Retinal pigment epithelial cell (primary cell): ENCODE data around the gene STT3B.

Source experiments
- DNase-seq: peaks from one replicate; pipeline ENCODE4 v3.0.0-alpha.2; 2010; ENCODE audit warnings: low read depth
- H3K4me3 ChIP-seq: 2 replicates; pipeline ENCODE4 v1.5.1; 2011; ENCODE audit warnings: mild to moderate bottlenecking, low read length, control low read depth, moderate library complexity
- TF ChIP-seq, protein P1 (sequence below): conservative IDR thresholded peaks from 2 replicates; pipeline ENCODE4 v1.5.1; 2011; ENCODE audit warnings: low read depth, low read length, control low read depth, inconsistent platforms

STT3B gene

DNA sequence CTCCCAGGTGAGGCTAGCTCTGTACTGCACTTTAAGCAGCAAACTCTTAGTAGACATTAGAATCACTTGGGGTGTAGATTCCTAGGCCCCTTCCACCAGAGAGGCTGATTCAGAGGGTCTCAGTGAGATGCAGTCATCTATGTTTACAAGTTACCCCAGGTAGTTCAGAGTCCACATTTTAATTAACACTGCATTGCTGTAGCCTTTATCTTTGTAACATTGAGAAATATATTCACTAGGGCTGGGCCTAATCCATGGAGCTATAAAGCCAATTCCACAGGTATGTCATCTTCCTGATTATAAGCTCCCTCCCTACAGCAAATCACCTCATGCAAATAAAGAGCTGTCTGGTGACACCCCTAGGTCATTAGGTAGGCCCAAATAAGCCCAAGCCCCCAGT is 39.6 kb upstream of the STT3B start:
- no peak for DNase-seq
- H3K4me3 ChIP-seq = no peak overlapping the region
- TF ChIP-seq, protein P1, sequence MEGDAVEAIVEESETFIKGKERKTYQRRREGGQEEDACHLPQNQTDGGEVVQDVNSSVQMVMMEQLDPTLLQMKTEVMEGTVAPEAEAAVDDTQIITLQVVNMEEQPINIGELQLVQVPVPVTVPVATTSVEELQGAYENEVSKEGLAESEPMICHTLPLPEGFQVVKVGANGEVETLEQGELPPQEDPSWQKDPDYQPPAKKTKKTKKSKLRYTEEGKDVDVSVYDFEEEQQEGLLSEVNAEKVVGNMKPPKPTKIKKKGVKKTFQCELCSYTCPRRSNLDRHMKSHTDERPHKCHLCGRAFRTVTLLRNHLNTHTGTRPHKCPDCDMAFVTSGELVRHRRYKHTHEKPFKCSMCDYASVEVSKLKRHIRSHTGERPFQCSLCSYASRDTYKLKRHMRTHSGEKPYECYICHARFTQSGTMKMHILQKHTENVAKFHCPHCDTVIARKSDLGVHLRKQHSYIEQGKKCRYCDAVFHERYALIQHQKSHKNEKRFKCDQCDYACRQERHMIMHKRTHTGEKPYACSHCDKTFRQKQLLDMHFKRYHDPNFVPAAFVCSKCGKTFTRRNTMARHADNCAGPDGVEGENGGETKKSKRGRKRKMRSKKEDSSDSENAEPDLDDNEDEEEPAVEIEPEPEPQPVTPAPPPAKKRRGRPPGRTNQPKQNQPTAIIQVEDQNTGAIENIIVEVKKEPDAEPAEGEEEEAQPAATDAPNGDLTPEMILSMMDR = no peak

DNA sequence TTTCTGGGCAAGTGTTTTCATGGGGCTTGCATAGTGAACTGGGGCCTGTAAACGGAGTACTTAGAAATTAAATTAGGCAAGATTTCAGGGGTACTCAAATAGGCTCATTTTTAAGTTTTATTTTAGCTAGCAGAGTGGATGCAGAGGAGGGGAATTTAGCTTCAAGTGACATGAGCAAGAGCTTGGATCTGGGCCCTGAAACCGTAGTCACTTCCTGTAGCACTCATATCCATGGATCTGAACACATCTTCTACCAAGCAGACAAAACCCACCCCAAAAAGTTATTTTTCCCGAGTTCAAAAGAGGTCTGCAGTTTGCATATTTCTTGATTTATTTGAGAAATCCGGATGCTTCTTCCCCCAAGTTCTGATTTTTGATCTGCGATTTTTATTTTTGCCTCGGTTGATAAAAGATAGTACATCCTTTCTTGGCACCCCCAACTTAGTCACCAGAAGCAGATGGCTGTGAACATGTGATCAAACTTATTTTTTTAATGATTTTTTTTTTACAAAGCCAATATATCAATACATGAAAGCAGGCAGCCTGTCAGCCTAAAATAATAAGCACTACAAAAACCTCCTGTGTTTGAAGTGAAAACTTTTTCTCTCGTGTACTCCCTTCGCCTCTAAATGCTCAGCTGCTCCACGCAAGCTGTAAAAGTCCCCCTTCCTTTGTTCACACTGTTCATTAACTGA is 36.6 kb upstream of the STT3B start:
- no peak overlapping the region for H3K4me3 ChIP-seq
- TF ChIP-seq, protein P1 = no peak
- DNase-seq = no peak

DNA sequence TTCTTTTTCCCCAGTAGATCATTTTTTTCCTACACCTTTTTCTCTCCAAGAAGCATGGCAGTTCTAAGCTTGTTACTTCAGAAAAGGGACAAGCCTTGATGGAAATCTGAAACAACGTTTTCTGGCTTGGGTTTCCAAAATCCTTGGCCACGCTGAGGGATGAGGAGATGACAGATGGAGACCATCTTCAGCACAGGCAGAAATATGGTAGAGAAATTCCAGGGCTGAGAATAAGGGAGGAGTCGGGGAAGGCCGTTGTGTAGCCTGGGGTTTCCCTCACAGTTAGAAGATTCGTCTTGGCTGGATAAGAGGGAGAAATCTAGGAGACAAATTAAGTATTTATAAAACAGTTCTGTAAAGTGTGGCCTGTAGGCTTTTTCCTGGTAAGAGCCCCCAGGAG is 33.9 kb upstream of the STT3B start:
- no peak for DNase-seq
- H3K4me3 ChIP-seq = no peak overlapping the region
- TF ChIP-seq, protein P1 = no peak

DNA sequence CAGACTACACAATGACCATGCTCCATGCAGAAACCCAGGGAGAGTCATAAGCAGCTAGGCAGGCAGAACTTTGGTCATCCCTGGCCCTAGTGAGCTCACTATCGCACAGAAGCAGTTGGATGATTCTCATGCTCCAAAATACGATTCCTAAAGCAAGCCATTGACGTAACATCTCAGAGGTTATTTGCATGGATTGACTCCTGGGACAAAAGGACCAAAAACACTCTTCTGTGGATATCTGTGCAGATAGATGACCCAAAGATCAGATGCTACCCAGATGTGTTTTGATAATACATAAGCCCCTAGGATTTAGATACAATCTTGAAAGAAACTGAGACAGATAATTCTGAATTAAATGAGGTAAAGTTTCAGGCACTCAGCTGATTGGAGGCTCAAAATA is 33.4 kb upstream of the STT3B start:
- TF ChIP-seq, protein P1 = no peak
- no peak overlapping the region for H3K4me3 ChIP-seq
- no peak for DNase-seq

DNA sequence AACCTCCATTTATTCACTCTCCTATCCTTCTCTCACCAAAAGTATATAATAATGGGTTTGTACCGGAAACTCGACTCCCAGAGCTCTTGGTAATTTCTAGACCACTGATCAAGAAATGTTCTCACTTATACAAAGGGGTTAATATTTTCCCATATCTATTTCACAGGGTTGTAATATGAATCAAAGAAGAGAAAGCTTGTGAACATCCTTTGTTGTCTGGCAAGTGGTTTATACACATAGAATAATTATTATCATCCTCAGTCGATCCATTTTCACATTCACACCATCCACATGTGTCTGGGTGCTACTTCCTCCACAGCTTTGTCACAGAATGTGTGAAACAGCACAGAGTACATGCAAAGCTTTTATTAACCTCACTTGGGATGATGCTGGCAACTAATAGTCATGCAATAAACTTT is 29.9 kb upstream of the STT3B start:
- no peak overlapping the region for H3K4me3 ChIP-seq
- no peak for DNase-seq
- TF ChIP-seq, protein P1 = no peak

DNA sequence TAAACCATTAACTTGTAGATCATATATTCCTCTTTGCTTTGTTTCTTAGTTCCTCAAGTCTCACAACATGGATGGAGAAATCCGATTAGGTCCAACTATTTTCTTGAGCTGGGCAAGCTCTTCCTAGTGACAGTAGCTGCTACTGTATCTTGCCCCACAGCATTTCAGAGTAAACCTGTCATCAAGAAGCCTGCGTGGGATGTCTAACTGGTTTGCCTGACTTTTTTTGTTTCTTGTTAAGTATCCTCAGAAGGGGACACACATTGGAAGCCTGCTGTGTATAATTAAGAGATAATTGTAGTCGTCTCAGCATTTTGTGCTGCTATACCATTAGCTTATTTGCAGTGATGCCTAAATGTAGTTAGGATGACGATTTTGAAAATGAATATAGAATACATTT is 29.3 kb upstream of the STT3B start:
- TF ChIP-seq, protein P1 = no peak
- DNase-seq = no peak
- no peak overlapping the region for H3K4me3 ChIP-seq

DNA sequence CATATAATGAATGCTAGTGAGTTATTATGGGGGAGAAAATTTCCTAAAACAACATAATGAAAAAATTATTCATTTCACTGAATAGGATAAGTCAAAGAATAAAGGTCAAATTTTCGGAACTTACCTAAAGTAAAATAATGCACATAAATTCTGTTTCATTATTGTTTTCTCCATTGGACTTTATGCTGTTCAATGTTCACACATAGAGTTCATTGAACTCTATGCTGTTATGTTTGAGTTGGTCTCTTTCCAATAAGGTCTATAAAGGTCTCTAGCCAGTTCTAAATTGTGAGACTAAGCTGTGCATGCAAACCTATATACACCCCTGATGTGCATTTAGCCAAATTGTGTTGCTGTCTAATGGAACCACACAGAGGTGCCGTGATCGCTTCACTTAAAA is 28.5 kb upstream of the STT3B start:
- TF ChIP-seq, protein P1 = no peak

More for the DNA sequence above, 28.5 kb upstream of the STT3B start:
- no peak overlapping the region for H3K4me3 ChIP-seq
- no peak for DNase-seq
